Activated CD8-positive, alpha-beta memory T cell treated with anti-CD3 and anti-CD28 coated beads, Interleukin-2, amount 50 U/mL, for 24 hours (primary cell): ENCODE results near the gene ARID3A.
"Not testable (repeated sequence)": the region's sequence is repeated elsewhere in the genome, so short reads cannot be mapped to it uniquely, and the experiment has no call there.

Experiments
- DNase-seq: peaks from one replicate; pipeline ENCODE4 v3.0.0-alpha.2; 2020; ENCODE audit errors: extremely low read depth

ARID3A gene

GRCh38 chr19:925526-926322, at the start of gene ARID3A:
TSS of gene ARID3A (plus strand) at chr19:926035. CDS start at chr19:929529, 3,494 bp downstream.
- no peak for DNase-seq

- no peak for DNase-seq
These were observed 49.7 kb upstream of the ARID3A start for GRCh38 chr19:876089-876488.

- DNase-seq: no peak
These were observed 49.0 kb upstream of the ARID3A start for GRCh38 chr19:876780-877314.

GRCh38 chr19:877992-878660, 47.7 kb upstream of the ARID3A start:
- not testable (repeated sequence) for DNase-seq

GRCh38 chr19:878751-879561, 46.9 kb upstream of the ARID3A start:
- not testable (repeated sequence) for DNase-seq

GRCh38 chr19:879711-880438, 46.0 kb upstream of the ARID3A start:
- DNase-seq: no peak

- no peak for DNase-seq
These were observed 44.3 kb upstream of the ARID3A start for GRCh38 chr19:881385-882071.

- DNase-seq: no peak
These were observed 42.9 kb upstream of the ARID3A start for GRCh38 chr19:882871-883497.

GRCh38 chr19:883661-884211, 42.1 kb upstream of the ARID3A start:
- DNase-seq: no peak

GRCh38 chr19:884420-885211, 41.2 kb upstream of the ARID3A start:
- DNase-seq: no peak

- DNase-seq: no peak
These were observed 40.2 kb upstream of the ARID3A start for GRCh38 chr19:885536-886224.

- no peak for DNase-seq
These were observed 38.8 kb upstream of the ARID3A start for GRCh38 chr19:887072-887471.

- DNase-seq: no peak
These were observed 38.2 kb upstream of the ARID3A start for GRCh38 chr19:887599-887998.

- no peak for DNase-seq
These were observed 37.1 kb upstream of the ARID3A start for GRCh38 chr19:888581-889385.

GRCh38 chr19:889662-890295, 36.1 kb upstream of the ARID3A start:
- no peak for DNase-seq

GRCh38 chr19:890831-891230, 35.0 kb upstream of the ARID3A start:
- no peak for DNase-seq
